Measurements from ENCODE around the gene RALGAPA2. TPM values are rescaled to one million over a fixed set of nuclear protein-coding genes. Genes with fewer than 3 reads are reported as not detected.

The RALGAPA2 gene
- total RNA-seq, 1 donor from 2014 or later, result 21.8 TPM

GRCh38 chr20:20498076-20498861 lies 214.2 kb downstream of the RALGAPA2 start:
- DNase-seq (ENCODE audit: low read depth, low spot score), result no peak

GRCh38 chr20:20497242-20497978 lies 215.0 kb downstream of the RALGAPA2 start:
- no peak for DNase-seq (ENCODE audit: low read depth, low spot score)

GRCh38 chr20:20495729-20496503 lies 216.5 kb downstream of the RALGAPA2 start:
- no peak for DNase-seq (ENCODE audit: low read depth, low spot score)

- DNase-seq (ENCODE audit: low read depth, low spot score), result no peak
These were observed 218.7 kb downstream of the RALGAPA2 start for GRCh38 chr20:20493701-20494100.

- DNase-seq (ENCODE audit: low read depth, low spot score), result no peak
These were observed 219.7 kb downstream of the RALGAPA2 start for GRCh38 chr20:20492521-20493332.

GRCh38 chr20:20491784-20492264 lies 220.6 kb downstream of the RALGAPA2 start:
- DNase-seq (ENCODE audit: low read depth, low spot score), result no peak

- no peak for DNase-seq (ENCODE audit: low read depth, low spot score)
These were observed 221.2 kb downstream of the RALGAPA2 start for GRCh38 chr20:20491110-20491783.

- no peak for DNase-seq (ENCODE audit: low read depth, low spot score)
These were observed 221.8 kb downstream of the RALGAPA2 start for GRCh38 chr20:20490673-20491072.

GRCh38 chr20:20489648-20490341 lies 222.6 kb downstream of the RALGAPA2 start:
- no peak for DNase-seq (ENCODE audit: low read depth, low spot score)

- DNase-seq (ENCODE audit: low read depth, low spot score), result no peak
These were observed 223.4 kb downstream of the RALGAPA2 start for GRCh38 chr20:20489054-20489453.

GRCh38 chr20:20488388-20488787 lies 224.1 kb downstream of the RALGAPA2 start:
- no peak for DNase-seq (ENCODE audit: low read depth, low spot score)

- DNase-seq (ENCODE audit: low read depth, low spot score), result no peak
These were observed 224.6 kb downstream of the RALGAPA2 start for GRCh38 chr20:20487811-20488210.

GRCh38 chr20:20483328-20483727 lies 229.1 kb downstream of the RALGAPA2 start:
- DNase-seq (ENCODE audit: low read depth, low spot score), result no peak

GRCh38 chr20:20482453-20482852 lies 230.0 kb downstream of the RALGAPA2 start:
- DNase-seq (ENCODE audit: low read depth, low spot score), result no peak

- no peak for DNase-seq (ENCODE audit: low read depth, low spot score)
These were observed 231.8 kb downstream of the RALGAPA2 start for GRCh38 chr20:20480689-20481088.

- no peak for DNase-seq (ENCODE audit: low read depth, low spot score)
These were observed 232.3 kb downstream of the RALGAPA2 start for GRCh38 chr20:20480126-20480525.

- DNase-seq (ENCODE audit: low read depth, low spot score), result no peak
These were observed 234.9 kb downstream of the RALGAPA2 start for GRCh38 chr20:20477444-20478041.

- DNase-seq (ENCODE audit: low read depth, low spot score), result no peak
These were observed 235.9 kb downstream of the RALGAPA2 start for GRCh38 chr20:20476504-20476903.

GRCh38 chr20:20473657-20474056 lies 238.8 kb downstream of the RALGAPA2 start:
- DNase-seq (ENCODE audit: low read depth, low spot score), result no peak

Measured in pulmonary artery endothelial cell (primary cell).